Testis (tissue), 2 donors: ENCODE data around the gene THSD4.

Experiments
- CTCF ChIP-seq, 3 experiments: fragments of 450-650 bp in 2 of 3; fragments of 200-600 bp in 1 of 3; sonication (generic) in 1 of 3; IDR thresholded peaks; one replicate each; pipeline ENCODE4 v1.5.1; 2016 to 2019; ENCODE audit warnings: antibody characterized with exemption in 3 of 3, mild to moderate bottlenecking in 2 of 3, moderate library complexity in 1 of 3
- POLR2A ChIP-seq: fragments of 450-650 bp; IDR thresholded peaks from one replicate; pipeline ENCODE4 v1.6.1; 2017; ENCODE audit warnings: antibody characterized with exemption, mild to moderate bottlenecking, moderate library complexity

GRCh38 chr15:71600237-71600636 lies 485.0 kb downstream of the THSD4 start:
- no peak for TF ChIP-seq CTCF (IDR thresholded peaks at IDR 0.05)
- no peak for TF ChIP-seq POLR2A
